ENCODE data around the gene TRHDE. TPM values are rescaled to one million over a fixed set of nuclear protein-coding genes. Genes with fewer than 3 reads are reported as not detected.

Gene TRHDE
- total and polyA plus RNA-seq, 3 donors from 2014 or later: 2.8 to 8.5 (median 3.9) TPM

- Histone ChIP-seq H3K4me3 (no peak overlapping the region), H3K27ac (no peak overlapping the region), H3K9me3 (no peaks in the 10 kb centered on the region), H3K4me1 (no peaks in the 10 kb centered on the region), H3K36me3 (ENCODE audit: low read depth, missing control alignments) (no peaks in the 10 kb centered on the region), H3K27me3 (no peaks in the 10 kb centered on the region)
- DNase-seq: no peak
- intact Hi-C loops (cut with DNase I; ENCODE audit: low total_unique reads): no loop called here
- TF ChIP-seq POLR2A (IDR thresholded peaks at IDR 0.05): no peak
Measured at GRCh38 chr12:72547573-72547972, 275.4 kb downstream of the TRHDE start.

GRCh38 chr12:72549184-72549583, 277.0 kb downstream of the TRHDE start:
- Histone ChIP-seq H3K4me3 (no peak overlapping the region), H3K4me1 (no peaks in the 10 kb centered on the region), H3K27ac (no peak overlapping the region), H3K9me3 (no peaks in the 10 kb centered on the region), H3K27me3 (no peaks in the 10 kb centered on the region), H3K36me3 (ENCODE audit: low read depth, missing control alignments) (no peaks in the 10 kb centered on the region)
- TF ChIP-seq CTCF (IDR thresholded peaks at IDR 0.05) (no peak), POLR2A (IDR thresholded peaks at IDR 0.05) (no peak)
- intact Hi-C loops (cut with DNase I; ENCODE audit: low total_unique reads): no loop called here
- no peak for DNase-seq
- WGBS, 2 donors: 86 to 93% methylated on average over 1 of the region's 1 CpG

- intact Hi-C loops (cut with DNase I; ENCODE audit: low total_unique reads): no loop called here
- no peak overlapping the region for H3K4me3 ChIP-seq
- TF ChIP-seq POLR2A (IDR thresholded peaks at IDR 0.05) (no peak), CTCF (IDR thresholded peaks at IDR 0.05) (no peak)
- H3K36me3 ChIP-seq (ENCODE audit: low read depth, missing control alignments): no peaks in the 10 kb centered on the region
- 43 to 57% methylated on average over 4 of the region's 4 CpGs for WGBS, 2 donors
- no peak for DNase-seq
- no peaks in the 10 kb centered on the region for H3K4me1 ChIP-seq
- no peaks in the 10 kb centered on the region for H3K27me3 ChIP-seq
- H3K27ac ChIP-seq: no peak overlapping the region
- H3K9me3 ChIP-seq: no peaks in the 10 kb centered on the region
Measured at GRCh38 chr12:72560003-72560769, 288.0 kb downstream of the TRHDE start.

GRCh38 chr12:72570601-72571000, 298.4 kb downstream of the TRHDE start:
- Histone ChIP-seq H3K36me3 (ENCODE audit: low read depth, missing control alignments) (no peaks in the 10 kb centered on the region), H3K9me3 (no peaks in the 10 kb centered on the region), H3K27me3 (no peaks in the 10 kb centered on the region), H3K4me1 (no peaks in the 10 kb centered on the region), H3K4me3 (no peak overlapping the region), H3K27ac (no peak overlapping the region)
- TF ChIP-seq POLR2A (IDR thresholded peaks at IDR 0.05) (no peak), CTCF (IDR thresholded peaks at IDR 0.05) (peak; percentile 14 to 25 (median 25))
- WGBS, 2 donors: 61 to 71% methylated on average over 7 of the region's 7 CpGs
- intact Hi-C loops (cut with DNase I; ENCODE audit: low total_unique reads): no loop called here
- DNase-seq: peak; percentile 74

GRCh38 chr12:72574138-72574537, 302.0 kb downstream of the TRHDE start:
- intact Hi-C loops (cut with DNase I; ENCODE audit: low total_unique reads): no loop called here
- H3K27ac ChIP-seq: no peak overlapping the region
- H3K36me3 ChIP-seq (ENCODE audit: low read depth, missing control alignments): no peaks in the 10 kb centered on the region
- H3K27me3 ChIP-seq: no peaks in the 10 kb centered on the region
- no peak for TF ChIP-seq POLR2A (IDR thresholded peaks at IDR 0.05)
- no peak for TF ChIP-seq CTCF (IDR thresholded peaks at IDR 0.05)
- H3K4me3 ChIP-seq: no peak overlapping the region
- no peaks in the 10 kb centered on the region for H3K9me3 ChIP-seq
- 87 to 89% methylated on average over 2 of the region's 2 CpGs for WGBS, 2 donors
- no peak for DNase-seq
- no peaks in the 10 kb centered on the region for H3K4me1 ChIP-seq

Data from testis (tissue), 3 donors.